Natural killer cell (primary cell): Measurements from ENCODE around the gene PEX11G. TPM values are rescaled to one million over a fixed set of nuclear protein-coding genes. Genes with fewer than 3 reads are reported as not detected.

Experiments
- ATAC-seq, 3 donors: fragments of 150-1000 bp in 2 of 3; fragments of 200-7000 bp in 1 of 3; cut with Tn5 transposase; 1 replicate in 1 of 3; 2 replicates in 2 of 3; pipeline ENCODE4 v1.10.0; 2021; ENCODE audit warnings: mild to moderate bottlenecking in 2 of 3, moderate library complexity in 2 of 3
- DNase-seq, 2 donors: peaks; one replicate each; pipeline versions ENCODE4 v3.0.0 to v3.0.0-alpha.2; 2013 to 2021; ENCODE audit warnings: mixed read lengths in 1 of 2
- H3K27ac ChIP-seq: one replicate; pipeline ENCODE4 v1.5.1; 2013; ENCODE audit warnings: mild to moderate bottlenecking, low read length
- H3K27me3 ChIP-seq: one replicate; pipeline ENCODE4 v1.6.1; 2013; ENCODE audit warnings: low read length; ENCODE audit not compliant: control insufficient read depth, insufficient read depth
- H3K36me3 ChIP-seq: one replicate; pipeline ENCODE4 v1.6.1; 2013; ENCODE audit warnings: low read length; ENCODE audit not compliant: control insufficient read depth, insufficient read depth
- H3K4me1 ChIP-seq: one replicate; pipeline ENCODE4 v1.6.1; 2013; ENCODE audit warnings: low read length; ENCODE audit not compliant: control insufficient read depth, insufficient read depth
- H3K4me3 ChIP-seq: one replicate; pipeline ENCODE4 v1.5.1; 2013; ENCODE audit warnings: low read length
- H3K9me3 ChIP-seq: one replicate; pipeline ENCODE4 v1.6.1; 2013; ENCODE audit warnings: low read length; ENCODE audit not compliant: control insufficient read depth, insufficient read depth
- H3K27ac Mint-ChIP-seq, 2 donors: one replicate each; pipeline ENCODE4 v1.8.0; 2022; ENCODE audit warnings: mild to moderate bottlenecking in 2 of 2, mixed read lengths in 2 of 2, moderate library complexity in 1 of 2
- H3K27me3 Mint-ChIP-seq, 2 donors: one replicate each; pipeline ENCODE4 v1.8.0; 2022; ENCODE audit warnings: low read depth in 2 of 2, mixed read lengths in 2 of 2
- H3K36me3 Mint-ChIP-seq: one replicate; pipeline ENCODE4 v1.8.0; 2022; ENCODE audit warnings: mixed read lengths
- H3K4me1 Mint-ChIP-seq, 2 donors: one replicate each; pipeline ENCODE4 v1.8.0; 2022; ENCODE audit warnings: mixed read lengths in 2 of 2
- H3K4me3 Mint-ChIP-seq: one replicate; pipeline ENCODE4 v1.8.0; 2022; ENCODE audit warnings: mild to moderate bottlenecking, moderate library complexity, mixed read lengths
- H3K9me3 Mint-ChIP-seq, 2 donors: one replicate each; pipeline ENCODE4 v1.8.0; 2022; ENCODE audit warnings: mixed read lengths in 2 of 2
- CTCF ChIP-seq: fragments of 200-600 bp; IDR thresholded peaks from one replicate; pipeline ENCODE4 v1.8.0; 2022; ENCODE audit warnings: antibody characterized with exemption
- WGBS: methylation state at CpG from one replicate; pipeline ENCODE4 v1.1.7; 2013; ENCODE audit warnings: missing lambda C conversion rate; ENCODE audit not compliant: insufficient coverage; 5-methylcytosine and 5-hydroxymethylcytosine counted together
- intact Hi-C: fragments of 100-400 bp; cut with micrococcal nuclease; formaldehyde crosslinking; loops from one replicate; pipeline ENCODE4 v1.14.2; 2022
- total RNA-seq, 4 donors: library from RNA; stranded (reverse); fragments of 120-200 nt in 1 of 4; gene quantifications; one replicate each; pipeline versions ENCODE4 v1.2.3 to v1.2.4, GENCODE V29; 2013 to 2022

Gene PEX11G
- total RNA-seq, 3 donors from 2014 or later (not counting 1 experiment from before 2014, with no cell fraction given): 0.33 to 1.5 TPM; not detected in 1

DNA sequence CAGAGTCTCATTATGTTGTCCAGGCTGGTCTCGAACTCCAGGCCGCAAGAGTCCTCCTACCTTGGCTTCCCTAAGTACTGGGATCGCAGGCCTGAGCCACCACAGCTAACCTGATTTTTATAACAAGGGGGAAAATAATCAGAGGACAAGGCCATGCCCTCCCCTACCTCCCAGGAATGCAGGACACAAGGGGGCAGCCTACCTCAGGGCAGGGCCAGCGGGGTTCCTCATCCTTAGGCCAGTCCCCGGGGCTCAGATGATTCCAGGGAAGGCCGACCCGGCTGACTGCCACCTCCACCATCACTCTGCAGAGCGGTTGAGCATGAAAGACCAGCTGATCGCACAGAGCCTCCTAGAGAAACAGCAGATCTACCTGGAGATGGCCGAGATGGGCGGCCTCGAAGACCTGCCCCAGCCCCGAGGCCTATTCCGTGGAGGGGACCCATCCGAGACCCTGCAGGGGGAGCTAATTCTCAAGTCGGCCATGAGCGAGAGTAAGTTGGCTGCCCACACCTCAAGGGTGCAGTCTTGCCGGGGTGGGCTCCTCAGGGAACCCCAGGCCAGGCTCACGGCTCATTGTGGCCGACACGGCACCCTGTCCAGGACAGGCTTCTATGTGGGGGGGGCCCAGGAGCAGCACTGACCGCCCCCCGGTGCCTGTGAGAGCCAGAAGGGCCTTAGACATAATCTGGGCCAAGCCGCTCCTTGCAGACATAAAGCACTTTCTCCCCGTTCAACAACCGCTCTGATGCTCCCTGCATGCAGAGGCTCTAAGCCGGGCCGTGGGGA, 26.8 kb downstream of the PEX11G start:
- no peaks in the 10 kb centered on the region for H3K36me3 Mint-ChIP-seq
- H3K4me3 ChIP-seq: no peak overlapping the region
- no peak overlapping the region for H3K27ac ChIP-seq
- H3K9me3 Mint-ChIP-seq: no peaks in the 10 kb centered on the region
- H3K36me3 ChIP-seq: peaks cover 76% of the 10 kb centered on the region
- WGBS: 97% methylated on average over 28 of the region's 28 CpGs
- no peaks in the 10 kb centered on the region for H3K4me1 Mint-ChIP-seq
- ATAC-seq (no peak), DNase-seq (no peak)
- H3K4me1 ChIP-seq: no peaks in the 10 kb centered on the region
- no peak overlapping the region for H3K27ac Mint-ChIP-seq
- intact Hi-C loops: no loop called here
- no peaks in the 10 kb centered on the region for H3K9me3 ChIP-seq
- no peaks in the 10 kb centered on the region for H3K27me3 Mint-ChIP-seq
- H3K27me3 ChIP-seq: no peaks in the 10 kb centered on the region
- no peak for TF ChIP-seq CTCF
- no peak overlapping the region for H3K4me3 Mint-ChIP-seq

- Histone ChIP-seq H3K36me3 (peaks cover 79% of the 10 kb centered on the region), H3K27me3 (no peaks in the 10 kb centered on the region), H3K9me3 (no peaks in the 10 kb centered on the region), H3K4me3 (no peak overlapping the region), H3K27ac (no peak overlapping the region), H3K4me1 (no peaks in the 10 kb centered on the region)
- Mint-ChIP-seq H3K27ac (no peak overlapping the region), H3K4me1 (peaks cover 2 to 3% of the 10 kb centered on the region in 2 donors), H3K36me3 (peaks cover 3% of the 10 kb centered on the region), H3K27me3 (no peaks in the 10 kb centered on the region), H3K9me3 (no peaks in the 10 kb centered on the region), H3K4me3 (no peak overlapping the region)
- no peak for ATAC-seq
- no peak for TF ChIP-seq CTCF
- intact Hi-C loops: no loop called here
- DNase-seq: no peak
- 97% methylated on average over 14 of the region's 14 CpGs for WGBS
Measured at GRCh38 chr19:7460562-7460966, 28.3 kb downstream of the PEX11G start.

GRCh38 chr19:7459773-7460172, 29.1 kb downstream of the PEX11G start:
- H3K36me3 ChIP-seq: peaks cover 74% of the 10 kb centered on the region
- no peak overlapping the region for H3K4me3 ChIP-seq
- peaks cover 10% of the 10 kb centered on the region in 2 donors for H3K4me1 Mint-ChIP-seq
- no peaks in the 10 kb centered on the region for H3K4me1 ChIP-seq
- H3K27ac ChIP-seq: no peak overlapping the region
- ATAC-seq (no peak), DNase-seq (no peak)
- no peaks in the 10 kb centered on the region for H3K27me3 Mint-ChIP-seq
- H3K9me3 Mint-ChIP-seq: no peaks in the 10 kb centered on the region
- H3K9me3 ChIP-seq: no peaks in the 10 kb centered on the region
- intact Hi-C loops: no loop called here
- H3K27ac Mint-ChIP-seq: no peak overlapping the region
- H3K4me3 Mint-ChIP-seq: no peak overlapping the region
- no peak for TF ChIP-seq CTCF
- H3K36me3 Mint-ChIP-seq: peaks cover 9% of the 10 kb centered on the region
- WGBS: 88% methylated on average over 20 of the region's 20 CpGs
- no peaks in the 10 kb centered on the region for H3K27me3 ChIP-seq

DNA sequence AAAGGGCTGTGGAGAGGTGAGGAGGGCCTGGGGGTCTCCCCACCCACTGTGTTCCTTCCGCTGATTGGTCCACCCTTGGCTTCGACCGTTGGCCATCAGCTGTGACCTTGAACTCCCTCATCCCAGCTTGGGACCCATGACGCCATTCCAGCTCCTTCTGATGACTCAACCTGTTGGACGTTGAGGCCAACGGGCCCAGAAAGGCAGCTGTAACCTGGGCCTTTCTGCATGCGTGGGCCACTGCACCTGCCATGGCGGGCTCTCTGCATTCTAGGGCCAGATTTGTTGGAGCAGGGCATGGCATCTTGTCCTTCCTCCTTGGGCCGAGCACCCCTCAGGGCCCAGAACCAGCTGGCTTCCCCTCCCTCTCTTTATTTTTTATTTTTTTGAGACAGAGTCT, 30.2 kb downstream of the PEX11G start:
- ATAC-seq (no peak), DNase-seq (no peak)
- Mint-ChIP-seq H3K9me3 (no peaks in the 10 kb centered on the region), H3K4me3 (no peak overlapping the region), H3K27me3 (no peaks in the 10 kb centered on the region), H3K4me1 (peaks cover 10% of the 10 kb centered on the region in 2 donors), H3K27ac (no peak overlapping the region), H3K36me3 (peaks cover 9% of the 10 kb centered on the region)
- Histone ChIP-seq H3K9me3 (no peaks in the 10 kb centered on the region), H3K4me3 (no peak overlapping the region), H3K27ac (no peak overlapping the region), H3K36me3 (peaks cover 76% of the 10 kb centered on the region), H3K4me1 (no peaks in the 10 kb centered on the region), H3K27me3 (no peaks in the 10 kb centered on the region)
- no peak for TF ChIP-seq CTCF
- WGBS: 98% methylated on average over 9 of the region's 9 CpGs
- intact Hi-C loops: no loop called here
